NT2/D1 (cell line): ENCODE measurements around the gene SGCE.

Experiments used
- DNase-seq: peaks from one replicate; pipeline ENCODE4 v3.0.0-alpha.2; 2011; ENCODE audit warnings: low read depth, low spot score
- H3K27me3 ChIP-seq: 2 replicates; pipeline ENCODE4 v1.6.0; 2011; ENCODE audit warnings: mild to moderate bottlenecking; ENCODE audit not compliant: insufficient read length, insufficient read depth
- H3K36me3 ChIP-seq: 2 replicates; pipeline ENCODE4 v1.6.1; 2011; ENCODE audit warnings: mild to moderate bottlenecking, low read length, mixed read lengths; ENCODE audit not compliant: insufficient read depth, insufficient read length
- H3K4me1 ChIP-seq: 2 replicates; pipeline ENCODE4 v1.5.1; 2011; ENCODE audit not compliant: insufficient read depth, insufficient read length
- H3K4me3 ChIP-seq: 2 replicates; pipeline ENCODE4 v1.5.1; 2011; ENCODE audit warnings: low read depth; ENCODE audit not compliant: insufficient read length
- H3K9ac ChIP-seq: 2 replicates; pipeline ENCODE4 v1.6.0; 2011; ENCODE audit warnings: low read depth; ENCODE audit not compliant: insufficient read length
- H3K9me3 ChIP-seq: 2 replicates; pipeline ENCODE4 v1.5.1; 2011; ENCODE audit warnings: mild to moderate bottlenecking, low read length; ENCODE audit not compliant: insufficient read depth
- SUZ12 ChIP-seq: IDR thresholded peaks from 2 replicates; pipeline ENCODE4 v1.6.1; 2011; ENCODE audit not compliant: insufficient read length, insufficient read depth; ENCODE audit errors: extremely low read depth
- YY1 ChIP-seq: IDR thresholded peaks from 2 replicates; pipeline ENCODE4 v1.6.1; 2011; ENCODE audit not compliant: insufficient read length, insufficient read depth
- ZNF274 ChIP-seq: IDR thresholded peaks from 2 replicates; pipeline ENCODE4 v1.6.1; 2011; ENCODE audit warnings: mild to moderate bottlenecking, low read depth, low read length

The SGCE gene

GRCh38 chr7:94687076-94687475 is 31.1 kb upstream of the SGCE start:
- no peaks in the 10 kb centered on the region for H3K36me3 ChIP-seq
- H3K9ac ChIP-seq = no peak overlapping the region
- H3K9me3 ChIP-seq = no peaks in the 10 kb centered on the region
- no peaks in the 10 kb centered on the region for H3K4me1 ChIP-seq
- no peaks in the 10 kb centered on the region for H3K27me3 ChIP-seq
- no peak for DNase-seq
- H3K4me3 ChIP-seq = no peak overlapping the region
- no peak for TF ChIP-seq SUZ12

GRCh38 chr7:94683066-94683465 is 27.1 kb upstream of the SGCE start:
- no peak for DNase-seq
- Histone ChIP-seq H3K4me3 (no peak overlapping the region), H3K4me1 (no peaks in the 10 kb centered on the region), H3K9me3 (no peaks in the 10 kb centered on the region), H3K36me3 (no peaks in the 10 kb centered on the region), H3K9ac (no peak overlapping the region), H3K27me3 (no peaks in the 10 kb centered on the region)
- no peak for TF ChIP-seq SUZ12
- no peak for TF ChIP-seq YY1
- TF ChIP-seq ZNF274 = no peak

- DNase-seq = no peak
- H3K9ac ChIP-seq = no peak overlapping the region
- TF ChIP-seq YY1 = no peak
- no peak for TF ChIP-seq SUZ12
- TF ChIP-seq ZNF274 = no peak
- H3K27me3 ChIP-seq = no peaks in the 10 kb centered on the region
- H3K4me3 ChIP-seq = no peak overlapping the region
- no peaks in the 10 kb centered on the region for H3K4me1 ChIP-seq
- H3K9me3 ChIP-seq = no peaks in the 10 kb centered on the region
- H3K36me3 ChIP-seq = no peaks in the 10 kb centered on the region
Observed at GRCh38 chr7:94679358-94679757, 23.4 kb upstream of the SGCE start.

DNA sequence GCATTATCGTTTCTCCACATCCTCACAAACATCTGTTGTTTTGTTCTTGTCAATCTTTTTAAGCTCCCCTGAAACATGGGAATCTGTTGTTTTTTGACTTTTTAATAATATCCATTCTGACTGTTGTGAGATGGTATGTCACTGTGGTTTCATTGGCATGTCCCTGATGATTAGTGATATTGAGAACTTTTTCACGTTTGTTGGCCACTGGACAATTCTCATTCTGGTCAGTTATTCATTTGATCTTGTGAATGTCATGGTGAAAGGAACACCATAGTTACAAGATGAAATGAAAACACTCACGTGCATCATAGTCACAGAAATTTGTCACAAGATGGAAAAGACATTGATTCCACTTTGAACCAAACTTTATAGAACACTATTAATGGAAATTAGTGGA is 20.5 kb upstream of the SGCE start:
- no peaks in the 10 kb centered on the region for H3K27me3 ChIP-seq
- no peaks in the 10 kb centered on the region for H3K9me3 ChIP-seq
- H3K4me1 ChIP-seq = no peaks in the 10 kb centered on the region
- no peak overlapping the region for H3K4me3 ChIP-seq
- no peaks in the 10 kb centered on the region for H3K36me3 ChIP-seq
- DNase-seq = no peak
- no peak overlapping the region for H3K9ac ChIP-seq
- TF ChIP-seq YY1 = no peak
- TF ChIP-seq SUZ12 = no peak
- no peak for TF ChIP-seq ZNF274

- TF ChIP-seq YY1 = no peak
- TF ChIP-seq ZNF274 = no peak
- TF ChIP-seq SUZ12 = no peak
- H3K27me3 ChIP-seq = no peaks in the 10 kb centered on the region
- no peak overlapping the region for H3K9ac ChIP-seq
- no peaks in the 10 kb centered on the region for H3K4me1 ChIP-seq
- no peak overlapping the region for H3K4me3 ChIP-seq
- no peaks in the 10 kb centered on the region for H3K9me3 ChIP-seq
- H3K36me3 ChIP-seq = no peaks in the 10 kb centered on the region
- no peak for DNase-seq
Observed at GRCh38 chr7:94675356-94675755, 19.4 kb upstream of the SGCE start.

- H3K36me3 ChIP-seq = peaks cover 10% of the 10 kb centered on the region
- DNase-seq = no peak
- no peaks in the 10 kb centered on the region for H3K9me3 ChIP-seq
- no peaks in the 10 kb centered on the region for H3K27me3 ChIP-seq
- no peaks in the 10 kb centered on the region for H3K4me1 ChIP-seq
- TF ChIP-seq YY1 = no peak
- TF ChIP-seq ZNF274 = no peak
- TF ChIP-seq SUZ12 = no peak
- no peak overlapping the region for H3K4me3 ChIP-seq
- H3K9ac ChIP-seq = no peak overlapping the region
Observed at GRCh38 chr7:94671444-94672235, 15.7 kb upstream of the SGCE start.

DNA sequence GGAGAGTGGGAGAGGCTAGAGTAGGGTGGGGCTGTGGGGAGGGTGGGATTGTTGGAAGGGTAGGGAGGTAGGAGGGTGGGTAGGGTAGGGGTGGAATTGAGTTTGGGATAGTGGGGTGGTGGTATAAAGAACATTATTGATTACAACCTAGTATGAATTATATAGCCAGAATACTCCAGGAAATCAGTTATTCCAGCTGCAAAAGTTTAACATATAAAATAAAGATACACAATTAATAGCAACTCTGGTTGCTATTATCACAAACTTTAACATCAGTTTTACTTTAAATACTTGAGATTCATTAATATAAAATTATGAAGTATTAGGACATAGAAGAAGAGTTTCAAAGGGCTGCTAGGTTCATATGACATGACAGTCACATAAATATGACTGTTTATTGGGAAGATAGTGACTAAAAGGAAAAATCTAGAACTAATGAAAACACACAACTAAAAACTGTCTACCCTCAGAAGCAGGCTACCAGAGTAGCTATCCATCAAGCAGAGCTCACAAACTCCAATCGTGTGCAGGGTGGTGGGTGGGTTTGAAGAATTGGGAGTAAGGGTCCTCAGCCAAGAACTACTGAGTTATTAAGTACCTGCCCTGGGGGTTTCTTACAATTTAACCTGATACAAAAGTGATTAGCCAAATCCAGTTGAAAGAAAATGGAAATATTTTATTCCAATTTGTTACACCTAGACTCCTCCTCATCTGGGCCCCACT is 14.0 kb upstream of the SGCE start:
- no peaks in the 10 kb centered on the region for H3K27me3 ChIP-seq
- DNase-seq = no peak
- TF ChIP-seq SUZ12 (no peak), YY1 (no peak), ZNF274 (no peak)
- no peak overlapping the region for H3K4me3 ChIP-seq
- H3K9me3 ChIP-seq = no peaks in the 10 kb centered on the region
- H3K36me3 ChIP-seq = peaks cover 25% of the 10 kb centered on the region
- H3K9ac ChIP-seq = no peak overlapping the region
- no peaks in the 10 kb centered on the region for H3K4me1 ChIP-seq
